Measurements from ENCODE around the gene KCNK1.

GRCh38 chr1:233575450-233575849 lies 38.5 kb upstream of the KCNK1 start:
- TF ChIP-seq CTCF (IDR thresholded peaks at IDR 0.05) = no peak
- no peak for TF ChIP-seq POLR2A (IDR thresholded peaks at IDR 0.05)
